ENCODE results near the gene TRAPPC3. TPM values are rescaled to one million over a fixed set of nuclear protein-coding genes. Genes with fewer than 3 reads are reported as not detected.

Gene TRAPPC3
- total and polyA plus RNA-seq, 9 of the 15 experiments (the other 6 are each of a cell fraction or from before 2014, with no cell fraction given) = 20.6 to 141 (median 112) TPM

- TF ChIP-seq, protein P1, sequence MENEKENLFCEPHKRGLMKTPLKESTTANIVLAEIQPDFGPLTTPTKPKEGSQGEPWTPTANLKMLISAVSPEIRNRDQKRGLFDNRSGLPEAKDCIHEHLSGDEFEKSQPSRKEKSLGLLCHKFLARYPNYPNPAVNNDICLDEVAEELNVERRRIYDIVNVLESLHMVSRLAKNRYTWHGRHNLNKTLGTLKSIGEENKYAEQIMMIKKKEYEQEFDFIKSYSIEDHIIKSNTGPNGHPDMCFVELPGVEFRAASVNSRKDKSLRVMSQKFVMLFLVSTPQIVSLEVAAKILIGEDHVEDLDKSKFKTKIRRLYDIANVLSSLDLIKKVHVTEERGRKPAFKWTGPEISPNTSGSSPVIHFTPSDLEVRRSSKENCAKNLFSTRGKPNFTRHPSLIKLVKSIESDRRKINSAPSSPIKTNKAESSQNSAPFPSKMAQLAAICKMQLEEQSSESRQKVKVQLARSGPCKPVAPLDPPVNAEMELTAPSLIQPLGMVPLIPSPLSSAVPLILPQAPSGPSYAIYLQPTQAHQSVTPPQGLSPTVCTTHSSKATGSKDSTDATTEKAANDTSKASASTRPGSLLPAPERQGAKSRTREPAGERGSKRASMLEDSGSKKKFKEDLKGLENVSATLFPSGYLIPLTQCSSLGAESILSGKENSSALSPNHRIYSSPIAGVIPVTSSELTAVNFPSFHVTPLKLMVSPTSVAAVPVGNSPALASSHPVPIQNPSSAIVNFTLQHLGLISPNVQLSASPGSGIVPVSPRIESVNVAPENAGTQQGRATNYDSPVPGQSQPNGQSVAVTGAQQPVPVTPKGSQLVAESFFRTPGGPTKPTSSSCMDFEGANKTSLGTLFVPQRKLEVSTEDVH (IDR thresholded peaks at IDR 0.05; ENCODE audit: low read depth, partially characterized antibody) = peak; percentile 59
- TF ChIP-seq RNF2 (IDR thresholded peaks at IDR 0.05) (no peak), SMC3 (conservative IDR thresholded peaks at IDR 0.05; ENCODE audit: insufficient read depth, low read depth, low read length) (peak; percentile 97), TRIM24 (IDR thresholded peaks at IDR 0.05) (peak in 1 of 2 experiments; percentile 37; a peak in 1 of 4 replicates), SIN3A (IDR thresholded peaks at IDR 0.05; ENCODE audit: borderline replicate concordance in 2 of 2, control insufficient read depth in 1 of 2, low read depth in 2 of 2, low read length in 2 of 2) (peak in 1 of 2 experiments; percentile 65; a peak in 1 of 4 replicates), ZEB2 (IDR thresholded peaks at IDR 0.05) (peak; percentile 87), BCOR (IDR thresholded peaks at IDR 0.05) (peak; percentile 54; the same call in 1 of the 2 replicates), PHF21A (IDR thresholded peaks at IDR 0.05; ENCODE audit: borderline replicate concordance, low read depth) (no peak; the same call in none of the 2 replicates), ZNF639 (CRISPR knock-in tag; conservative IDR thresholded peaks at IDR 0.05 in 1 of 2, IDR thresholded peaks at IDR 0.05 in 1 of 2) (no peak), CHD2 (IDR thresholded peaks at IDR 0.05; ENCODE audit: low read depth, low read length) (no peak), TAF7 (tag; IDR thresholded peaks at IDR 0.05) (no peak), THRAP3 (IDR thresholded peaks at IDR 0.05; ENCODE audit: borderline replicate concordance) (peak; percentile 65; the same call in 1 of the 2 replicates), HDAC1 (IDR thresholded peaks at IDR 0.05) (peak in 1 of 2 experiments; percentile 47; a peak in 1 of 4 replicates), STAG1 (CRISPR knock-in tag; IDR thresholded peaks at IDR 0.05; ENCODE audit: borderline replicate concordance) (peak; percentile 97), MTA1 (IDR thresholded peaks at IDR 0.05; ENCODE audit: borderline replicate concordance) (0 out of 2 replicates have a peak, but pooled peaks have one; percentile 52), NFIC (IDR thresholded peaks at IDR 0.05) (peak; percentile 53), CC2D1A (IDR thresholded peaks at IDR 0.05) (peak; percentile 91), HDGF (IDR thresholded peaks at IDR 0.05) (peak; percentile 91; the same call in 1 of the 2 replicates), ZBTB7A (IDR thresholded peaks at IDR 0.05; ENCODE audit: borderline replicate concordance, control insufficient read depth, low read depth, low read length) (peak; percentile 71; the same call in 1 of the 2 replicates), SUPT5H (IDR thresholded peaks at IDR 0.05) (no peak)
- TF ChIP-seq, protein P2, sequence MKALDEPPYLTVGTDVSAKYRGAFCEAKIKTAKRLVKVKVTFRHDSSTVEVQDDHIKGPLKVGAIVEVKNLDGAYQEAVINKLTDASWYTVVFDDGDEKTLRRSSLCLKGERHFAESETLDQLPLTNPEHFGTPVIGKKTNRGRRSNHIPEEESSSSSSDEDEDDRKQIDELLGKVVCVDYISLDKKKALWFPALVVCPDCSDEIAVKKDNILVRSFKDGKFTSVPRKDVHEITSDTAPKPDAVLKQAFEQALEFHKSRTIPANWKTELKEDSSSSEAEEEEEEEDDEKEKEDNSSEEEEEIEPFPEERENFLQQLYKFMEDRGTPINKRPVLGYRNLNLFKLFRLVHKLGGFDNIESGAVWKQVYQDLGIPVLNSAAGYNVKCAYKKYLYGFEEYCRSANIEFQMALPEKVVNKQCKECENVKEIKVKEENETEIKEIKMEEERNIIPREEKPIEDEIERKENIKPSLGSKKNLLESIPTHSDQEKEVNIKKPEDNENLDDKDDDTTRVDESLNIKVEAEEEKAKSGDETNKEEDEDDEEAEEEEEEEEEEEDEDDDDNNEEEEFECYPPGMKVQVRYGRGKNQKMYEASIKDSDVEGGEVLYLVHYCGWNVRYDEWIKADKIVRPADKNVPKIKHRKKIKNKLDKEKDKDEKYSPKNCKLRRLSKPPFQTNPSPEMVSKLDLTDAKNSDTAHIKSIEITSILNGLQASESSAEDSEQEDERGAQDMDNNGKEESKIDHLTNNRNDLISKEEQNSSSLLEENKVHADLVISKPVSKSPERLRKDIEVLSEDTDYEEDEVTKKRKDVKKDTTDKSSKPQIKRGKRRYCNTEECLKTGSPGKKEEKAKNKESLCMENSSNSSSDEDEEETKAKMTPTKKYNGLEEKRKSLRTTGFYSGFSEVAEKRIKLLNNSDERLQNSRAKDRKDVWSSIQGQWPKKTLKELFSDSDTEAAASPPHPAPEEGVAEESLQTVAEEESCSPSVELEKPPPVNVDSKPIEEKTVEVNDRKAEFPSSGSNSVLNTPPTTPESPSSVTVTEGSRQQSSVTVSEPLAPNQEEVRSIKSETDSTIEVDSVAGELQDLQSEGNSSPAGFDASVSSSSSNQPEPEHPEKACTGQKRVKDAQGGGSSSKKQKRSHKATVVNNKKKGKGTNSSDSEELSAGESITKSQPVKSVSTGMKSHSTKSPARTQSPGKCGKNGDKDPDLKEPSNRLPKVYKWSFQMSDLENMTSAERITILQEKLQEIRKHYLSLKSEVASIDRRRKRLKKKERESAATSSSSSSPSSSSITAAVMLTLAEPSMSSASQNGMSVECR (CRISPR knock-in tag; IDR thresholded peaks at IDR 0.05) = peak; percentile 71
Measured at GRCh38 chr1:36099681-36100341, 49.5 kb downstream of the TRAPPC3 start (continued).

Measured in K562 (cell line).